Activated naive CD8-positive, alpha-beta T cell (primary cell): ENCODE data around the gene SEC62.

Experiments
- H3K27ac Mint-ChIP-seq: one replicate; pipeline ENCODE4 v1.8.0; 2021; ENCODE audit warnings: mixed read lengths
- H3K27me3 Mint-ChIP-seq: one replicate; pipeline ENCODE4 v1.8.0; 2021; ENCODE audit warnings: mixed read lengths
- H3K36me3 Mint-ChIP-seq: one replicate; pipeline ENCODE4 v1.8.0; 2021; ENCODE audit warnings: mixed read lengths
- H3K4me1 Mint-ChIP-seq: one replicate; pipeline ENCODE4 v1.8.0; 2021; ENCODE audit warnings: low read depth, mixed read lengths
- H3K4me3 Mint-ChIP-seq: one replicate; pipeline ENCODE4 v1.8.0; 2021; ENCODE audit warnings: mild to moderate bottlenecking, mixed read lengths
- H3K9me3 Mint-ChIP-seq: one replicate; pipeline ENCODE4 v1.8.0; 2021; ENCODE audit warnings: low read depth, mixed read lengths

Gene SEC62

GRCh38 chr3:170022336-170022735, 55.7 kb downstream of the SEC62 start:
- Mint-ChIP-seq H3K27ac (no peak overlapping the region), H3K9me3 (no peaks in the 10 kb centered on the region), H3K27me3 (no peaks in the 10 kb centered on the region), H3K36me3 (no peaks in the 10 kb centered on the region), H3K4me1 (peaks cover 14% of the 10 kb centered on the region), H3K4me3 (no peak overlapping the region)

DNA sequence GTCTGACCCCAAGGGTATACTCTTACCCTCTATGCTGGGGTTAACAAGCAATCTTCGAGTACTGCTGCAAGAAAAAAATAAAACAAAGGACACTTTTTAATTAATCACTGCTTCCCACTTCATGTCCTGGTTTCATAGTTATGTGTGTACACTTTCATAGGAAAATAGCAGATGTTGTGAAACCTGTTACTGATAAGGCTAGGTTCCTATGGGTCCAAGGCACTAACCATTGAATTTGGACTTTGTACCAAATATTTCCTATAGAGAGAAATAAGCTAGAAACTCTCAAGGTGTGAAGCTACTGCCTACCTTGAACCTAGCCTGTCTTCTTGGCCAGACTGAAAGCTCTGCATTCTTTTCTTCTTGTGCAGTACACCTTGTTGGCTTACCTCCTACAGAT, 56.6 kb downstream of the SEC62 start:
- Mint-ChIP-seq H3K4me1 (peaks cover 20% of the 10 kb centered on the region), H3K9me3 (no peaks in the 10 kb centered on the region), H3K27ac (no peak overlapping the region), H3K4me3 (no peak overlapping the region), H3K27me3 (no peaks in the 10 kb centered on the region), H3K36me3 (no peaks in the 10 kb centered on the region)

DNA sequence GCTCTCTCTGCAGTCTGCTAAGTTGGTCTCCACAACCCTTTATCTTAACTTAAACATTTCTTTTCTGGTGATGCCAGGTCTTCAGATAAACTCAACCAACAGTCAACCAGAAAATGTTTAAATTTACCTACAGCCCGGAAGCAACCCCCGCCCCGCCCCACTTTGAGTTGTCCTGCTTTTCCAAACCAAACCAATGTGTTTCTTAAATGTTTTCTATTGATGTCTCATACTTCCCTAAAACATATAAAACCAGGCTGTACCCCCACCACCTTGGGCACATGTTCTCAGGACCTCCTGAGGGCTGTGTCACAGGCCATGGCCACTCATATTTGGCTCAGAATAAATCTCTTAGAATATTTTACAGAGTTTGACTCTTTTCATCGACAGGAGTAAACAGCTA, 58.0 kb downstream of the SEC62 start:
- Mint-ChIP-seq H3K36me3 (no peaks in the 10 kb centered on the region), H3K27me3 (no peaks in the 10 kb centered on the region), H3K4me3 (no peak overlapping the region), H3K4me1 (peaks cover 24% of the 10 kb centered on the region), H3K27ac (no peak overlapping the region), H3K9me3 (no peaks in the 10 kb centered on the region)

DNA sequence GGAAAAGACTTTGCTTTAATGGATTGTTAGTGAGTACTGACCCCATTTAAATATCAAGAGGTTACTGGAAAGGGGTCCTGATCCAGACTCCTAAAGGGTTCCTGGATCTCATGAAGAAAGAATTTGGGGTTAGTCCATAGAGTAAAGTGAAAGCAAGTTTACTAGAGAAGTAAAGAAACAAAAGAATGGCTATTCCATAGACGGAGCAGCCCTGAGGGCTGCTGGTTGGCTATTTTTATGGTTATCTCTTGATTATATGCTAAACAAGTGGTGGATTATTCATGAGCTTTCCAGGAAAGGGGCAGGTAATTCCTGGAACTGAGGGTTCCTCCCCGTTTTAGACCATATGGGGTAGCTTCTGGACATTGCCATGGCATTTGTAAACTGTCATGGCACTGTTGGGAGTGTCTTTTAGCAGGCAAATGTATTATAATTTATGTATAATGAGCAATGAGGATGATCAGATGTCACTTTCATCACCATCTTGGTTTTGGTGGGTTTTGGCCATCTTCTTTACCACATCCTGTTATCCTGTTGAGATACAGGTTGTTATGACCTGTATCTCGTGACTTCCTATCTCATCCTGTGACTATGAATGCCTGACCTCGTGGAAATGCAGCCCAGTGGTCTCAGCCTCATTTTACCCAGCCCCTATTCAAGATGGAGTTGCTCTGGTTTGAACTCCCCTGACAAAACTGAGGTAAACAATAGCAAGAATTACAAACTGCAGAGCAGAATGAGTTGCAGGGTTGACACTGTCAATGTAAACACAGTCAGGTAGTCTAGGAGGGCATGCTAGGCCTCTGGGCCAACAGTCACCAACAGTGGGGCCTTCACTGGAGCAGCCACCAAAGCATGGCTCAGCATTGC, 60.9 kb downstream of the SEC62 start:
- H3K27ac Mint-ChIP-seq = peak overlapping the region; percentile 47
- H3K9me3 Mint-ChIP-seq = no peaks in the 10 kb centered on the region
- no peaks in the 10 kb centered on the region for H3K27me3 Mint-ChIP-seq
- no peaks in the 10 kb centered on the region for H3K36me3 Mint-ChIP-seq
- peaks cover 31% of the 10 kb centered on the region for H3K4me1 Mint-ChIP-seq
- no peak overlapping the region for H3K4me3 Mint-ChIP-seq

GRCh38 chr3:170033489-170033888, 66.9 kb downstream of the SEC62 start:
- Mint-ChIP-seq H3K4me3 (peak overlapping the region; percentile 57), H3K27me3 (no peaks in the 10 kb centered on the region), H3K4me1 (peaks cover 44% of the 10 kb centered on the region), H3K27ac (peak overlapping the region; percentile 23), H3K9me3 (no peaks in the 10 kb centered on the region), H3K36me3 (no peaks in the 10 kb centered on the region)

- peaks cover 4% of the 10 kb centered on the region for H3K36me3 Mint-ChIP-seq
- H3K9me3 Mint-ChIP-seq = no peaks in the 10 kb centered on the region
- H3K27ac Mint-ChIP-seq = peak within 1 kb of the TSS; percentile 34
- no peaks in the 10 kb centered on the region for H3K27me3 Mint-ChIP-seq
- peak within 1 kb of the TSS; percentile 86 for H3K4me3 Mint-ChIP-seq
- H3K4me1 Mint-ChIP-seq = peaks cover 24% of the 10 kb centered on the region
These were observed 71.1 kb downstream of the SEC62 start, which contains the start of gene GPR160 for GRCh38 chr3:170037463-170038433. GPR160 (plus strand) TSS chr3:170037995; CDS start chr3:170083973, 45,978 bp downstream.

- H3K36me3 Mint-ChIP-seq = peaks cover 4% of the 10 kb centered on the region
- H3K9me3 Mint-ChIP-seq = no peaks in the 10 kb centered on the region
- H3K27ac Mint-ChIP-seq = peak overlapping the region; percentile 34
- H3K4me1 Mint-ChIP-seq = peaks cover 16% of the 10 kb centered on the region
- no peaks in the 10 kb centered on the region for H3K27me3 Mint-ChIP-seq
- H3K4me3 Mint-ChIP-seq = peak overlapping the region; percentile 86
These were observed 72.0 kb downstream of the SEC62 start for GRCh38 chr3:170038434-170039110.

DNA sequence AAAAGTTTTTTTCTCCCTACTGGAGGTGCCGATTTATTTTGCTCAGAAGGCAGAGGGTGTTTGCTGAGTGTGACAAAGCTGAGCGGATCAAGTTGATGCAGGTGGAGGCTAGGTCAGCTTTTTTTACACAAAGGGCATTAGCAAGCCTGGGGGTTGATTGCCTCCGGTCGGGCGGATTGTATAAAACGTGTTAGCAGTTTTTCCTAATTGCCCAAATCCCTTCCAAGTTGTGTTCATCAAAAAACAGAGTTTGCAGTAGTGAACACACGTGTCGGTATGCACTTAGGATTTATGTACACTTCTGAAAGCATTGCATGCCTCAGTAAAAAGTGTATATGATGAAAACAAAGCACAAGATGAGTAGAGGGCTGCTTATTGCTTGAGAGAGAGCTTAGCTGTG, 73.8 kb downstream of the SEC62 start:
- no peaks in the 10 kb centered on the region for H3K9me3 Mint-ChIP-seq
- no peak overlapping the region for H3K27ac Mint-ChIP-seq
- peaks cover 15% of the 10 kb centered on the region for H3K4me1 Mint-ChIP-seq
- H3K36me3 Mint-ChIP-seq = peaks cover 4% of the 10 kb centered on the region
- H3K27me3 Mint-ChIP-seq = no peaks in the 10 kb centered on the region
- H3K4me3 Mint-ChIP-seq = no peak overlapping the region

DNA sequence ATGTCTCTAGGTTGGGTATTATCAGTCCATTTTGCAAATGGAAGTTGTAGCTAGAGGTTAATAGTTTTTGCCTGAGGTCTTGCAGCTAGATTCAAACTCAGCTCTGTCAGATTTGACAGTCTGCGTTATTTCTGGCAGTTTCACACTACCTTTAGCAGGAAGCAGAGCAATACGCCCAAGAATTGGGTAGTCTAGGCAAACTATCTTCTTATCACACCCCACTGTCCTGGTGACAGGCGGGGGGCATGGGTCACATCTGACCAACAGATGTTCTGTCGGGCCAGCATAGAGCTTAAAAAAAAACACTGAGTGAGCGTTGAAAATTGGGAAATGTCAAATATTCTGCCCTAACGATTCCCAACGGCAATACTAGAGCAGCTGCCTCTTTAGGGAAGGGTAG, 76.9 kb downstream of the SEC62 start:
- H3K27ac Mint-ChIP-seq = no peak overlapping the region

DNA sequence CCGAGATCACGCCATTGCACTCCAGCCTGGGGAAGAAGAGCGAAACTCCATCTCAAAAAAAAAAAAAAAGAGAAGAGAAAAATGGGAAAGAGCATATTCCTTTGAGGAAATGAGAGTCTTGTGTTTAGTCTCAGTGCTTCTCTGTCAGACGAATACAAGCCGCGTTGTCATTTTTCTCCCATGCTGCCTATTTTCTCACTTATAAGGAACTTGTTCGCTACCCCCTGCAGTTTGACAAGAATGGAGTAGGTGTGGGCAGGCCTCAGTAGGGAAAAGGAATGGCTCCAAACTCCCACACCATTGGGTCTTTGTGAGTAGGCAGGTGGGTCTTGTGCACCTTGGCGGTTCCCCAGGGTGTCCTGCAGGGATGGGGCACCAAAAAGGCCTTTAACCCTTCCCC, 77.7 kb downstream of the SEC62 start:
- Mint-ChIP-seq H3K27me3 (no peaks in the 10 kb centered on the region), H3K36me3 (peaks cover 4% of the 10 kb centered on the region), H3K9me3 (no peaks in the 10 kb centered on the region), H3K4me3 (no peak overlapping the region), H3K27ac (no peak overlapping the region), H3K4me1 (peaks cover 12% of the 10 kb centered on the region)

More for the DNA sequence above, 76.9 kb downstream of the SEC62 start:
- peaks cover 4% of the 10 kb centered on the region for H3K36me3 Mint-ChIP-seq
- H3K4me1 Mint-ChIP-seq = peaks cover 12% of the 10 kb centered on the region
- H3K4me3 Mint-ChIP-seq = no peak overlapping the region
- no peaks in the 10 kb centered on the region for H3K27me3 Mint-ChIP-seq
- no peaks in the 10 kb centered on the region for H3K9me3 Mint-ChIP-seq

GRCh38 chr3:170044795-170045244, 78.2 kb downstream of the SEC62 start:
- Mint-ChIP-seq H3K27ac (no peak overlapping the region), H3K9me3 (no peaks in the 10 kb centered on the region), H3K27me3 (no peaks in the 10 kb centered on the region), H3K4me3 (peak overlapping the region; percentile 51), H3K36me3 (peaks cover 4% of the 10 kb centered on the region), H3K4me1 (peaks cover 12% of the 10 kb centered on the region)

GRCh38 chr3:170046269-170047132, 79.9 kb downstream of the SEC62 start:
- H3K9me3 Mint-ChIP-seq = no peaks in the 10 kb centered on the region
- H3K36me3 Mint-ChIP-seq = peaks cover 4% of the 10 kb centered on the region
- H3K27me3 Mint-ChIP-seq = no peaks in the 10 kb centered on the region
- peak overlapping the region; percentile 5 for H3K27ac Mint-ChIP-seq
- H3K4me1 Mint-ChIP-seq = peaks cover 12% of the 10 kb centered on the region
- no peak overlapping the region for H3K4me3 Mint-ChIP-seq

DNA sequence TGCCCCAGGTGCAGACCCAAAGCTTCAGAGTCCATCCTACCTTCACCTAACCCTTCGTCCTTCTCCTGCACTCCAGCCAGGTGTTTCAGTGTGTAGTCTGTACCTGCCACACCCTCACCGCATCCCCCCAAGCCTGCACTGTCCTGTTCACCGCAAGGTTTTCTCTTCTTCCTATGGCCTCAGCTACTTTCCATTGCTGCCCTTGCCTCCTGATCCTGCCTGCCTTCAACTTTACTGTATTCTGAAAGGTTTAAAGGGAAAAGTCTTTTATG, 80.5 kb downstream of the SEC62 start:
- Mint-ChIP-seq H3K4me3 (no peak overlapping the region), H3K4me1 (peaks cover 12% of the 10 kb centered on the region), H3K36me3 (peaks cover 4% of the 10 kb centered on the region), H3K27me3 (no peaks in the 10 kb centered on the region), H3K9me3 (no peaks in the 10 kb centered on the region), H3K27ac (no peak overlapping the region)
